NB4 (cell line): ENCODE measurements around the gene PALM2AKAP2.

ENCODE experiments used
- MYC ChIP-seq: IDR thresholded peaks from 2 replicates; pipeline ENCODE4 v1.6.1; 2011; ENCODE audit warnings: low read depth, low read length
- POLR2A ChIP-seq: IDR thresholded peaks from 2 replicates; pipeline ENCODE4 v1.6.1; 2011; ENCODE audit warnings: mild to moderate bottlenecking; ENCODE audit not compliant: insufficient read length; ENCODE audit errors: extremely low read depth
- TF ChIP-seq, protein P1 (sequence below): IDR thresholded peaks from one replicate; pipeline ENCODE4 v1.5.1; 2012; ENCODE audit warnings: low read depth, low read length

GRCh38 chr9:109779711-109780452 is at the start of gene PALM2AKAP2:
- TF ChIP-seq, protein P1, sequence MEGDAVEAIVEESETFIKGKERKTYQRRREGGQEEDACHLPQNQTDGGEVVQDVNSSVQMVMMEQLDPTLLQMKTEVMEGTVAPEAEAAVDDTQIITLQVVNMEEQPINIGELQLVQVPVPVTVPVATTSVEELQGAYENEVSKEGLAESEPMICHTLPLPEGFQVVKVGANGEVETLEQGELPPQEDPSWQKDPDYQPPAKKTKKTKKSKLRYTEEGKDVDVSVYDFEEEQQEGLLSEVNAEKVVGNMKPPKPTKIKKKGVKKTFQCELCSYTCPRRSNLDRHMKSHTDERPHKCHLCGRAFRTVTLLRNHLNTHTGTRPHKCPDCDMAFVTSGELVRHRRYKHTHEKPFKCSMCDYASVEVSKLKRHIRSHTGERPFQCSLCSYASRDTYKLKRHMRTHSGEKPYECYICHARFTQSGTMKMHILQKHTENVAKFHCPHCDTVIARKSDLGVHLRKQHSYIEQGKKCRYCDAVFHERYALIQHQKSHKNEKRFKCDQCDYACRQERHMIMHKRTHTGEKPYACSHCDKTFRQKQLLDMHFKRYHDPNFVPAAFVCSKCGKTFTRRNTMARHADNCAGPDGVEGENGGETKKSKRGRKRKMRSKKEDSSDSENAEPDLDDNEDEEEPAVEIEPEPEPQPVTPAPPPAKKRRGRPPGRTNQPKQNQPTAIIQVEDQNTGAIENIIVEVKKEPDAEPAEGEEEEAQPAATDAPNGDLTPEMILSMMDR, result no peak
- TF ChIP-seq POLR2A (no peak), MYC (no peak)
